ENCODE measurements around the gene HM13.

Gene HM13

DNA sequence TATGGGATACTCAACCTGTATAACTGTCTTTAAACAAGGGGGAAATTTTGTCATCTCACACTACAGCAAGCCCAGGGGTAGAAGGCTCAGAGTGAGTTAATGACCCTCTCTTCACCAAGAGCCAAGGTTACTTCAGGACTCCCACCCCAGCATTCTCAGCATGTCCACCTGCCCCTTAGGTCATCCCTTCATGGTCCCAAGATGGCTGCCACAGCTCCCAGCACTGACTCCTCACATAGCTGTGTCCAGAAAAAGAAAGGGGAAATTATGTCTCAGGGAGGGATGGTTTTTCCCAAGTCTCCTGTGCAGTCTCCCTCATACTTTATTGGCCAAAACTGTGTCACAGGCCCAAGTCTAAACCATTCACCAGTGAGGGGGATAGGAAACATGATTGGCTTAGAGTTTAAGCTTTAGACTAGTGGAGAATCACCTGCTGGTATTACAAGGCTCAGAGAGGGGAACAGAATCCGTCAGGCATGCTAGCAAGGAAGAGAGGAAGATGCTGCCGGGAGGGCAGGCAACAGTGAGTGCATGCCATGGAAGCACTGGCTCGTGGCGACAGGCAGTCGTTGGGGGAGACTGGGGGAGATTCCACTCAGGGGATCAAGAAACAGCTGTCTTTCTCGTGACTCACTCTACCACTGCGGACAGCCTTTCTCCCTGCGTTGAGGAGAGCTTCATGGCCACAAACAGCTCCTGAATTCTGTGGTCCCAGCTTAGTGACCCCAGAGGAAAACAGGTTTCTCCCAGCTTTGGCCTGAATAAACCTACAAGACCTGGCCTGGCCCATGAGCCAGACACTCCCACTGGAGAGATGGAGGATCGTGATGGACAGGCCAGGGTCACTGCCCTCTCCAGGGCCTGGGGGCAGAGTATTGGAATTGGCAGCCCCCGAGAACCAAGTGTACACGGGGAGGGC, 37.2 kb downstream of the HM13 start:
- Histone ChIP-seq H3K4me3 (ENCODE audit: insufficient read depth, low read depth, low read length) (no peak overlapping the region), H3K9me3 (ENCODE audit: control insufficient read depth, low read length) (no peaks in the 10 kb centered on the region), H3K27ac (ENCODE audit: insufficient read depth, low read depth, low read length, poor library complexity, severe bottlenecking) (no peak overlapping the region), H3K4me1 (ENCODE audit: control insufficient read depth, insufficient read depth, low read length) (no peaks in the 10 kb centered on the region), H3K36me3 (ENCODE audit: control insufficient read depth, insufficient read depth, low read length) (peaks cover 19% of the 10 kb centered on the region), H3K27me3 (ENCODE audit: control insufficient read depth, insufficient read depth, low read length, poor library complexity, severe bottlenecking) (no peaks in the 10 kb centered on the region)
- WGBS, 2 experiments, result 95% methylated on average over 11 of the region's 11 CpGs

DNA sequence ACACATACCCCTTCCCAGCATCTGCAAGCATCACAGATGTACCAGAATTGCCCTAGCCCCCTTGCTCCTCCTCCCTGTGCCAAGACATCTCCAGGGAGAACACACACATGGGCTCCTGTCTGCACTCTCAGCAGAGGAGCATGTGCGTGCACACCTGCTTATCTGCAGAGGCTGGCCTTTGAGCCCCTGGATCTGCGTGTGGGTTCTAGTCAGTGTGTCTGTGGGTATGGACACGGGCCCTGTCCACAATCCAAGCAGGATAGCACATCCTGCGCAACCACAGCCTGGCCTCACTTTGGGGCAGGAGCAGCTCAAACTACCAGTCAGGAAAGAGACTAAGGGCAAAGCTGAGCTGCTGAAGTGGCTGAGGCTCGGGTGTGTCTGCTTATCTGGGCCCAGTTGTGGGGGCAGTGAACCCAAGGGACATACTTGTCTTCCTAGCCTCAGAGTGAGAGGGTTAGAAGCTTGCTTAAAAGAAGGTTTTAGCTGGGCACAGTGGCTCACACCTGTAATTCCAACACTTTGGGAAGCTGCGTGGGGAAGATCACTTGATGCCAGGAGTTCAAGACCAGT, 41.0 kb downstream of the HM13 start:
- Histone ChIP-seq H3K9me3 (ENCODE audit: control insufficient read depth, low read length) (no peaks in the 10 kb centered on the region), H3K27ac (ENCODE audit: insufficient read depth, low read depth, low read length, poor library complexity, severe bottlenecking) (no peak overlapping the region), H3K36me3 (ENCODE audit: control insufficient read depth, insufficient read depth, low read length) (peaks cover 8% of the 10 kb centered on the region), H3K27me3 (ENCODE audit: control insufficient read depth, insufficient read depth, low read length, poor library complexity, severe bottlenecking) (no peaks in the 10 kb centered on the region), H3K4me3 (ENCODE audit: insufficient read depth, low read depth, low read length) (no peak overlapping the region), H3K4me1 (ENCODE audit: control insufficient read depth, insufficient read depth, low read length) (no peaks in the 10 kb centered on the region)
- WGBS, 2 experiments, result 95 to 96% methylated on average over 6 of the region's 6 CpGs

DNA sequence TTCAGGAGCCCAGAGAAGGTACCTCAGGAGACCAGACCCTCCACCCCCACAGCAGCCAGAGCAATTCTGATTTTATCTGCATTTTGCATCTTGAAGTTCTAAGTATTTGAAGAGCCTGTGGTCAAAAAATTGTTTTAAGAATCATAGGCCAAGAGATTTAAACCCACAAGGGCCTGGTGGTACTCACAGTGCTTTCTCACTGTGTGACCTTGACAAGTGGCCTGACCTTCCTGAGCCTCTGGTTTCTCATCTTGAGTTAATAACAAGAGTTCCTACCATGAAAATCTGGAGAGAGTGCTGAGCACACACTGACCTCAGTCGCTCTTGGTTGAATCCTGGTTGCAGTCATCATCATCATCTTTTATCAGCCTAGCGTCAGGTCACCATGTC, 45.5 kb downstream of the HM13 start:
- peaks cover 23% of the 10 kb centered on the region for H3K36me3 ChIP-seq (ENCODE audit: control insufficient read depth, insufficient read depth, low read length)
- no peak overlapping the region for H3K27ac ChIP-seq (ENCODE audit: insufficient read depth, low read depth, low read length, poor library complexity, severe bottlenecking)

DNA sequence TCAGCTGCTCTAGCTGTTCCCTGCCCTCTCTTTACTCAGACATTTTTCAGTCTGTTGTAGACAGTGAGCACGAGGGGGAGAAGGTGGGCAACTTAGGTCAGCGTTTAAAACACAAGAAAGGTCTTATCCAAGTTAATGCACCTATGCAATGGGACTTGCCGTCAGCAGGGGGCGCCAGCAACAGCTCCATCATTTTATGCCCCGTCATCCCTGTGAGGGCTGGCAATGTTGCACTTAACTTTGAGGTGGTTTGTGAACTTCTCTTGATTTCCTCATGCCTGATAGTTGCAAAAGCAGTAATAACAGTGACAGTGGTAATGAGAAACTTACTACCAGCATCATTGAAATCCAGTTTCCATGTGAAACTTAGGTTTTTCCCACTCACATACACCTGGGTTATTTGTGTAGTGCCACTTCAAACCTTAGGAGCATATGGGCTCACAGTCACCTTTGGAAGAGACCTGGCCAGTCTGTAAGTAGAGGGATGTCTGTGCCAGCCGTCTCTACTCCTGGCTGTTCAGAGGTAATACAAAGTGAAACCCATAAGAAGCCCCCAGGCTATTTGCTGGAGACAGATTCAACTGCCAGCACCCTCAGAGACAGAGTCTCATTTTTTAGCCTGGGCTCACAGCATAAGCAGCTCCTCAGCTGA, 46.0 kb downstream of the HM13 start:
- WGBS, 2 experiments, result 37 to 39% methylated on average over 6 of the region's 6 CpGs

More for the DNA sequence above, 45.5 kb downstream of the HM13 start:
- no peak overlapping the region for H3K4me3 ChIP-seq (ENCODE audit: insufficient read depth, low read depth, low read length)
- no peaks in the 10 kb centered on the region for H3K9me3 ChIP-seq (ENCODE audit: control insufficient read depth, low read length)
- no peaks in the 10 kb centered on the region for H3K4me1 ChIP-seq (ENCODE audit: control insufficient read depth, insufficient read depth, low read length)
- no peaks in the 10 kb centered on the region for H3K27me3 ChIP-seq (ENCODE audit: control insufficient read depth, insufficient read depth, low read length, poor library complexity, severe bottlenecking)
- 80 to 82% methylated on average over 2 of the region's 2 CpGs for WGBS, 2 experiments

DNA sequence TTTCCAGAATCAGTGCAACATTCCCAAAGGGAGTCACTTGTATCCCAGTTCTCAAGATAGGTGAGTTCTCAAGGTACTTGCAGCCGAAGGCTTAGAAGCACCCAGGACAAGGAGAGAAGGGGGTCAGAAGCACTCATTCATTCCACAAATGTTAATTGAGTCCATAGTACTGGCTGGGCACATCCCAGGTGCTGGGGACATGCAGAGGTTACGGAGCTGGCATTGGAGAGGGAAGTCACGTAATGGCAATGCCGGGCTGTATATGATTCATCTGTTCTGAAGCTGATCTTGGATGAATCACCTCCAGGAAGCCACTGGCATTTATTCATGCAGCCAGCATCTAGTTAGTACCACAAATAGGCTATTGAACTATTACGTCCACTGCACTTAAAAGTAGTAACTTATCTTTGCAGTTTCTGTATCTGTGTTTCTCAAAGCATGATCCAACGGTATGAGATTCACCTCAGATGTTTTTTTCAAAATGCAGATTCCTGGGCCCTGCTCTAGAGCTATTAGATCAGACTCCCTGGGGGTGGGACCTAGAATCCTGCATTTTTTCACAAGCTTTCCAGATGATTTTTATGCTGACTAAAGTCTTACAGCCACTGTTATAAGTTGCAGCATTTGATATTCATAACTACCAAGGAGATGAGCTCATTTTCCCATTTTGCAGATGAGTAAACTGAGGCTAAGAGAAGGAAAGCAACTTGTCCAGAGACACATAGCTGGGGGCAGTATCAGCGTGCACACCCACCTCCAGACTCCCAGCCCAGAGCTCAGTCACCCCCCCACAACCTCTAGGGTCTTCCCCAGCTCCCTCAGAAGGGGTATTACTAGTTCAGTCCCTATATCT, 46.7 kb downstream of the HM13 start:
- no peaks in the 10 kb centered on the region for H3K4me1 ChIP-seq (ENCODE audit: control insufficient read depth, insufficient read depth, low read length)
- 94 to 96% methylated on average over 7 of the region's 7 CpGs for WGBS, 2 experiments
- no peaks in the 10 kb centered on the region for H3K9me3 ChIP-seq (ENCODE audit: control insufficient read depth, low read length)
- no peak overlapping the region for H3K27ac ChIP-seq (ENCODE audit: insufficient read depth, low read depth, low read length, poor library complexity, severe bottlenecking)
- no peaks in the 10 kb centered on the region for H3K27me3 ChIP-seq (ENCODE audit: control insufficient read depth, insufficient read depth, low read length, poor library complexity, severe bottlenecking)
- H3K4me3 ChIP-seq (ENCODE audit: insufficient read depth, low read depth, low read length), result no peak overlapping the region
- H3K36me3 ChIP-seq (ENCODE audit: control insufficient read depth, insufficient read depth, low read length), result peaks cover 25% of the 10 kb centered on the region

More for the DNA sequence above, 46.0 kb downstream of the HM13 start:
- H3K27me3 ChIP-seq (ENCODE audit: control insufficient read depth, insufficient read depth, low read length, poor library complexity, severe bottlenecking), result no peaks in the 10 kb centered on the region
- no peak overlapping the region for H3K4me3 ChIP-seq (ENCODE audit: insufficient read depth, low read depth, low read length)
- no peaks in the 10 kb centered on the region for H3K9me3 ChIP-seq (ENCODE audit: control insufficient read depth, low read length)
- H3K4me1 ChIP-seq (ENCODE audit: control insufficient read depth, insufficient read depth, low read length), result no peaks in the 10 kb centered on the region
- H3K36me3 ChIP-seq (ENCODE audit: control insufficient read depth, insufficient read depth, low read length), result peaks cover 23% of the 10 kb centered on the region
- peak overlapping the region; percentile 22 for H3K27ac ChIP-seq (ENCODE audit: insufficient read depth, low read depth, low read length, poor library complexity, severe bottlenecking)

DNA sequence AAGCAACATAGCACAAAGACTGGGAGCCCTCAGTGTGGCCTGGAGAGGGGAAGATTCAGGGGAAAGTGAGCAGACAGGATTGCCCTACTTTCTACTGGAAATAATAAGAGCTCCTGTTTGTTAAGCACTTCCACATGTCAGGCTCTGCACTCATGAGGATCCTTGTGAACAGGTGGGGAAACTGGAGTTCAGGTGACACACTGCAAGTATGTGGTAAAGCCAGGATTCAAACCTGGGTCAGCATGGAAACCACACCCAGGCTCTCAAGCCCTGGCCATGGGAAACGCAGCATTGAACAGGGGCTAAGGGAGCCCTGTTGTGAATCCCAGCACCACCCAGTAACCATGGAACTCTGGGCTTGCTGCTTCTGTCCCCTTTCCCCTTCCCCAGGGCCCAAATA, 48.0 kb downstream of the HM13 start:
- Histone ChIP-seq H3K4me1 (ENCODE audit: control insufficient read depth, insufficient read depth, low read length) (no peaks in the 10 kb centered on the region), H3K9me3 (ENCODE audit: control insufficient read depth, low read length) (no peaks in the 10 kb centered on the region), H3K27me3 (ENCODE audit: control insufficient read depth, insufficient read depth, low read length, poor library complexity, severe bottlenecking) (no peaks in the 10 kb centered on the region), H3K36me3 (ENCODE audit: control insufficient read depth, insufficient read depth, low read length) (peaks cover 27% of the 10 kb centered on the region), H3K27ac (ENCODE audit: insufficient read depth, low read depth, low read length, poor library complexity, severe bottlenecking) (no peak overlapping the region), H3K4me3 (ENCODE audit: insufficient read depth, low read depth, low read length) (no peak overlapping the region)
- 78 to 91% methylated on average over 1 of the region's 1 CpG for WGBS, 2 experiments

DNA sequence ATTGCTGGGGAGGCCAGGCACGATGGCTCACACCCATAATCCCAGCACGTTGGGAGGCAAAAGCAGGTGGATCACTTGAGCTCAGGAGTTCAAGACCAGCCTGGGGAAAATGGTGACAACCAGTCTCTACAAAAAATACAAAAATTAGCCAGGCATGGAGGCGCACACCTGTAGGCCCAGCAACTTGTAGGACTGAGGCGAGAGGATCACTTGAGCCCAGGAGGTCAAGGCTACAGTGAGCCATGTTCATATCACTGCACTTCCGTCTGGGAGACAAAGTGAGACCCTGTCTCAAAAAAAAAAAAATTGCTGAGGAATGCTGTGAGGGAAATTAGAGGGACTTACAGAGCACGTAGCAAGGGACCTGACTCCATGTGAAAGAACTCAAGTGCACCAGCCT, 50.0 kb downstream of the HM13 start:
- H3K4me1 ChIP-seq (ENCODE audit: control insufficient read depth, insufficient read depth, low read length), result peaks cover 6% of the 10 kb centered on the region
- H3K9me3 ChIP-seq (ENCODE audit: control insufficient read depth, low read length), result no peaks in the 10 kb centered on the region
- no peak overlapping the region for H3K27ac ChIP-seq (ENCODE audit: insufficient read depth, low read depth, low read length, poor library complexity, severe bottlenecking)
- no peak overlapping the region for H3K4me3 ChIP-seq (ENCODE audit: insufficient read depth, low read depth, low read length)
- 90 to 96% methylated on average over 6 of the region's 6 CpGs for WGBS, 2 experiments
- H3K27me3 ChIP-seq (ENCODE audit: control insufficient read depth, insufficient read depth, low read length, poor library complexity, severe bottlenecking), result no peaks in the 10 kb centered on the region
- H3K36me3 ChIP-seq (ENCODE audit: control insufficient read depth, insufficient read depth, low read length), result peaks cover 27% of the 10 kb centered on the region

DNA sequence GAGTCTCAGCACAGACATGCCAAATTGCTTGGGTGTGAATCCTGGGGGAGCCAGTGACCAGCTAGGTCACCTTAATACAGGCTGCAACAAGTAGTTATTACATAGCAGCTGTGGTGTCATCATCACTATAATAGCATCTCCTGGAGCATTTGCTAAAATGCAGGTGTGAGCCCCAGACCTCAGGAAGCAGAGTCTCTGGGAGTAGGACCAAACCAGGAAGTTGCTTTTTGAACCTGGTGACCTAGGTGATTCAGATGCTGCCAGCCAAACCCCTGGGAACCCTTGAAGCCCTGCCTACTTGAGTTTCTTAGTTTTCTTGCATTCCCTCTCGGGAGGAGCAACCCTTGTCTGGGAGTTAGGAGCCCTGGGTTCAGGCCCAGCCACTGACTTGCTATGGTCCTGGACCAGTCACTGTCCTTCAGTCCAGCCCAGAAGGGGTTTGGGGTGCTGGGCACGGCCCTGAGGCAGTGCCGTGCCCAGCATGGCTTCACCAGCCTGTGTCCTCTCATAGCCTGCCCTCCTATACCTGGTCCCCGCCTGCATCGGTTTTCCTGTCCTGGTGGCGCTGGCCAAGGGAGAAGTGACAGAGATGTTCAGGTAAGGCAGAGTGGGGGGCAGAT, 51.6 kb downstream of the HM13 start:
- H3K4me3 ChIP-seq (ENCODE audit: insufficient read depth, low read depth, low read length), result no peak overlapping the region
- peaks cover 12% of the 10 kb centered on the region for H3K4me1 ChIP-seq (ENCODE audit: control insufficient read depth, insufficient read depth, low read length)
- H3K36me3 ChIP-seq (ENCODE audit: control insufficient read depth, insufficient read depth, low read length), result peaks cover 27% of the 10 kb centered on the region
- 93 to 94% methylated on average over 6 of the region's 6 CpGs for WGBS, 2 experiments
- H3K27me3 ChIP-seq (ENCODE audit: control insufficient read depth, insufficient read depth, low read length, poor library complexity, severe bottlenecking), result no peaks in the 10 kb centered on the region
- no peak overlapping the region for H3K27ac ChIP-seq (ENCODE audit: insufficient read depth, low read depth, low read length, poor library complexity, severe bottlenecking)
- no peaks in the 10 kb centered on the region for H3K9me3 ChIP-seq (ENCODE audit: control insufficient read depth, low read length)

DNA sequence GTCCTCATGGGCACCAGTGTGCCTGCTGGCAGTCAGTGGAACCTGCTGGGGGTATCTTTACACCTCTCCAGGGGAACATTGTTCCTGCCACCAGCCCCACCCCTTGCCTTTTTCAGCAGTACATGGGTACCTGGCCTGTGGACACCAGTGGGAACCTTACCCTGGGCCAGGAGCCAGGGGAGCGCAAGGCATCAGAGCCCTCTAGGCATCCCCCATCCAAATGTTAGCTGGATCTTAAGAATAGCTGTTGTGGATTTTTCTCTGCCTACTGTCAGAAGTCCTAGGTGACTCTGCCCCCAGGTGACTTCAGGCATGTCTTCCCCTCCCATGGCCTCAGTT, 52.0 kb downstream of the HM13 start:
- H3K9me3 ChIP-seq (ENCODE audit: control insufficient read depth, low read length), result no peaks in the 10 kb centered on the region
- peaks cover 26% of the 10 kb centered on the region for H3K36me3 ChIP-seq (ENCODE audit: control insufficient read depth, insufficient read depth, low read length)
- H3K4me3 ChIP-seq (ENCODE audit: insufficient read depth, low read depth, low read length), result no peak overlapping the region
- 100% methylated on average over 1 of the region's 1 CpG for WGBS, 2 experiments
- H3K4me1 ChIP-seq (ENCODE audit: control insufficient read depth, insufficient read depth, low read length), result peaks cover 12% of the 10 kb centered on the region
- H3K27me3 ChIP-seq (ENCODE audit: control insufficient read depth, insufficient read depth, low read length, poor library complexity, severe bottlenecking), result no peaks in the 10 kb centered on the region
- H3K27ac ChIP-seq (ENCODE audit: insufficient read depth, low read depth, low read length, poor library complexity, severe bottlenecking), result no peak overlapping the region

All from ectodermal cell (in vitro differentiated cells).